ENCODE measurements around the gene ACTG2.
"Not testable (repeated sequence)": the region's sequence is repeated elsewhere in the genome, so short reads cannot be mapped to it uniquely, and the experiment has no call there.

The ACTG2 gene

DNA sequence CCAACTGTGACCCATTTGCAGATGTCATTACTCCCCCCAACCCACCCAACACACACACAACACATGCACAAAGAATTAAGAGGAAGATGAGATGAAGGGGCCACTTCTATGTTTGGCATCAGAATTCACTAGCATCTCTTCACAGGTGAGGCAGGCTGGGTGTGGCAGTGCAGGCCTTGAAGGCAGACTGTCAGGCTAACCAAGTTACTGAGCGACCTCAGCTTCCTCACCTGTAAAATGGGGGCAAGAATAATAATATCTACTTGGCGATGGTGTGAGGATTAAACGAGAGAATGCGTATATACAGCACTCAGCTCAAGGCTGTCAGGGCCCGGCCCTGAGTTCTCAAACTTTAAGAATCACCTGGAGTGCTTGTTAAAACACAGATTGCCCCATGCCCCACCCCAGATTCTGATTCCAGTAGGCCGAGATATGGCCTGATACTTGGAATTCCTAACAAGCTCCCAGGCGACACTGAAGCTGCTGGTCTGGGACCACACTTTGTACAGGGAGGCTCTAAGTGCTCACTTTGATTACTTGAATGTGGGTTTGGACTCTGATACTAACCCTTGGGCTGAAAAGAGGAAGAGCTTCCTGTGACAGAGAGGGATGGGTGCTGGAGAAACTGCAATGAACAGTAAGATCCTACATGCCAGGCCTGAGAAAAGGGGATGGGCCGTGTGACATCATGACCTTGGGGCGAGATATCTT lies 1.1 kb downstream of the ACTG2 start:
- DNase-seq (ENCODE audit: low spot score): no peak

DNA sequence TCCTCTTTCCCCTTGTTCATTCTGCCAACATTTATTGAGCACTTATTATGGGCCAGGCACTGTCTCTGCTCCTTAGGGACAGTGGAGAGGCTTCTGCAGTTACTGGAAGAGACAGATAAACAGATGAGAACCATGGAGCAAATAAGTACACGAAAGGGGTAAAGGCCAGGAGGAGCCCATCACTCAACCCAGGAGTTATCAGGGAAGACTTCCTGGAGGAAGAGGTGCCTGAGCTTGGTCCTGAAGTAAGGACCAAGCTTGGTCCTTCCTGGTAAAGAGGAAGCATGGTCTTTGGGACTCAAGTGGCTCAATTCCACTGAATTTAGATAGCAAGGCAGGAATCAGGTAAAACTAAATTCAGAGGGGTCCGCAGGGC lies 1.7 kb downstream of the ACTG2 start:
- no peak for DNase-seq (ENCODE audit: low spot score)

DNA sequence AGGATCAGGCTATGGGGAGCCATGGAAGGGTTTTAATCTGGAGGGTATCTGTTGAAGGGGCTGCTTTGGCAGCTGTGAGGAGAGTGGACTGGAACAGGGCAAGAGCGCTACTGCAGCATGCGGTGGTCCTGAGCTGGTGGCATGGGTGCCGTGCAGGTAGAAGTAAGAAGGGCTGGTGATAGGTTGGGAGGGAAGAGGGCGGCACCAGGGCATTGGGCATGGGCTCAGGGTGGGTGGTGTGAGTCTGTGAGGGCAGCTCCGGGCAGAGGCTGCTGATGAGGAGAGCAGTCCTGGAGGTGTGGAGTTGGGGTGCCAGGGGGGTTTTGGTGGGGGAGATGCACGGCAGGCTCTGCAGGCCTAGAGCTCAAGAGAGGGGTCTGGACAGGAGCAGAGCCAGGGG lies 2.1 kb downstream of the ACTG2 start:
- DNase-seq (ENCODE audit: low spot score): no peak

DNA sequence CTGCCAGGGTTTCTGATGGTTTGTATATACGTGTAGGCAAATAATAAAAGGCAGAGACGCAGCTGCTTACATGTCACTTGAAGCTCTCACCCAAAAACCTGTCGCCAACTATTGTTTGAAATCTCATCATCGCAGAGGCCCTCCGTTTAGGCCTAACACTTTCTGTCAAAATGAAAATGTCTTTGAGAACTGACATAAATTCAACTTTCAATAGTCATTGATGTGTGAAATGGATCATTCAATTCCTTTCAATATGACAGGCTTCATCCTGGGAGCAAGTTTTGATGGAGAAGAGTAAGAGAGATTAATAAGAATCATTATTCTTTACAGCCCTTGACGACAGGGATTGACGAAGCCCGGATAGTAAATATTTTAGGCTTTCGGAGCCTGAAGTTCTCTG lies 2.7 kb downstream of the ACTG2 start:
- no peak for DNase-seq (ENCODE audit: low spot score)

DNA sequence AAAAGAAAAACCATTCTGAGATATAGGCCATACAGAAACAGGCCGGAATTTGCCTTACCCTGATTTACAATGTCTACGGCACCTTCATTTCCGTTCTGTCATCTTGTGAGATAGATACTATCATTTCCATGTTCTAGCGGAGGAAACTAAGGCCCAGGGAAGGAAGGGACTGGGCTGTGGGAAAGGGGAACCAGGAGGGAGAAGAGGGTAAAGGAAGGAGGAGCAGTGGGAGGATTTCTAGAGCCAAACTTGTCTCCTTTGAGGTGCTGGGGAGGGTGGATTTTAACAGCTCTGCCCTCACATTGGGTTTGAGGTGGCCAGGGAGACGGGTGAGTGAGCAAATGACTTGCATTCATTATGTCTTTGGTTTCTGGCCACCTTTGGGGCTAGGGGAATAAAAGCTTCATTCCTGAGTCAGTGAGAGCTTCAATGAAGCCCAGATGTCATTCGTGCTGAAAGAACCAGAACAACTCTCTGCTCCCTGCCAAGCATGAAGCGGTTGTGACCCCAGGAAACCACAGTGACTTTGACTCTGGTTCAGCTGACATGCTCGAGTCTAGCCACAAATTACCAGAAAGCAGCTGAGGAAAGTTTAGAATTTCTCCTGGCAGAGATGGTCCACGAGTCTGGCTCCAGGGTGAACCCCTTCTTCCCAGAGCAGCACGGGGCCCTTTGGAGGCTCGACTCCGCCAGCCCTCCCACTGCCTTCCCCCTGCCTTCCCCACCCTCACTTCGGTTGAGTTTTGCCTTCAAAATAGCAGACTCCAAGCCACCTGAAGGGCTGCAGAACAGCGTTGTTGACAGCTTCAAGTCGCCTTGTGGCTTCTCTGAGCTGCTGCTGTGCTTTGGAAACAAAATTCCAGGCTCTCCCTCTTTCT lies 3.8 kb downstream of the ACTG2 start:
- no peak for DNase-seq (ENCODE audit: low spot score)

DNA sequence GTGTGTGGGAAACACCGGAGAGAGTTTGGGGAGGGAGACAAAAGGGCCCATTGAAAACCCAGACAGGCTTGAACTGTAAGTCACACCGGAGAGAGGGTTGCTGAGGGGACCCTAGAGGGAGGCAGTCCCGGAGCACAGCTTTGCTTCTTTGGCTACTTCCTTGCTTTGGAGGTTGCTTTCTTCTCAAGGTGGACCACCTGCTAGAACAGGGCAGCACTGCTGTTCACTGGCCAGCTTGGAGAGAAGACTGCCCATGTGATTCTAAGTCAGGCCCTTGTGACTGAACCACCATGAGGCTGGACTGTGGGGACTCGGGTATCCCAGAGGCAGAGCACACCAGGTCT lies 4.4 kb downstream of the ACTG2 start:
- DNase-seq (ENCODE audit: low spot score): no peak

DNA sequence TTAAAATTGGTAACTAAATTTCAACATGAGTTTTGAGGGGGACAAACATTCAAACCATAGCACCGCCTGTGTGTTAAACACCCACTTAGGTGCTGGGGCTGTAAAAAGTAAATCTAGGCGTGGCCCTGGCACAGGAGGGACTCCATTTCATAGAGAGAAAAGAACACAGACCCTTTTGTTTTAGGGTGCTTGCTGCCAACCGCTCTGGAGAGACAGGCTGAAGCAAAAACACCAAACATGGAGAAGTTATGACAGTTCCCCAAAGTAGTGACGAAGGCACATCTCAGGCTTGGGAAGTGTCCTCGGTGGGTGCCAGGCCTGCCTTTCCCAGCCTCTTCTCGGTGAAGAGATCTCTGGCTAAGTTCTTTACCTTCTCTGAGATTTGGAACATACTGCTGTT lies 5.1 kb downstream of the ACTG2 start:
- DNase-seq (ENCODE audit: low spot score): no peak

DNA sequence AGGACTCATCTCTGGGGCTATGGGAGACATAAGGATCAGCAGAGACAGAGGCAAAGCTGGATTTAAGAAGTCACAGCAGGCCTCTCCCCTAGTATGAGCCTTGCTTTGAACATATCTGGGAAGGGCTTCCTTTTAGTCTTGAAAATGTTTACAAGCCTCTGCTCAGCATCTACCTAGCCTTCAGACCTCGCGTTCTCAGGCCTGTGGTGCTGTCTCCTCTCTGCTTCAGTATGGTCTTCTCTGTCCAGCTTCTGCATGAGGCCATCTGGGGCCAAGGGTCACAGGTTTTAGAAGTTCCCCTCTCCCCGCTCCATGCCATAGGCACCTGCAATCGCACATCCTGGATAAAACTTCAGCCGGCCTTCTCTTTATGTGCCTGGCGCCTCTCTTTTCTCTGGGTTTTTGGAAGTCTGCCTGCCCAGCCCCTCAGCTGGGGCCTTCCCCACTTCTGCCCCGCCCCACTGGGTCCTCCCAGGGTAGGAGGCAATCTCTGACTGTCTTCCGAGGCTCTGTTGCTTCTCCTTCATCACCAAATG lies 7.1 kb downstream of the ACTG2 start:
- no peak for DNase-seq (ENCODE audit: low spot score)

DNA sequence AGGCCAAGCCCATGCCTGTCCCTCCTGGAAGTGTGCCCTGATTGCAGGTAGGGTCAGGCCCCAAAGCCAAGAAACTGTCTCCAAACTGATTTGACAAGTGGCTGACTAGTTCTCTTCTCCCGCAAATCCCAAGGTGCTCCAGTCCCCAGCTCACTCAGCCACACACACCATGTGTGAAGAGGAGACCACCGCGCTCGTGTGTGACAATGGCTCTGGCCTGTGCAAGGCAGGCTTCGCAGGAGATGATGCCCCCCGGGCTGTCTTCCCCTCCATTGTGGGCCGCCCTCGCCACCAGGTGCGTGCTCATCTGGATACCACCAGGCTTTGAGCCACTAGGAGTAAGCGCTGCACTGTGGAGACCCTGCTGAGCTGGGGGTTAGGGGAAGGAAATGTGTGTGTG lies 8.3 kb downstream of the ACTG2 start:
- no peak for DNase-seq (ENCODE audit: low spot score)

DNA sequence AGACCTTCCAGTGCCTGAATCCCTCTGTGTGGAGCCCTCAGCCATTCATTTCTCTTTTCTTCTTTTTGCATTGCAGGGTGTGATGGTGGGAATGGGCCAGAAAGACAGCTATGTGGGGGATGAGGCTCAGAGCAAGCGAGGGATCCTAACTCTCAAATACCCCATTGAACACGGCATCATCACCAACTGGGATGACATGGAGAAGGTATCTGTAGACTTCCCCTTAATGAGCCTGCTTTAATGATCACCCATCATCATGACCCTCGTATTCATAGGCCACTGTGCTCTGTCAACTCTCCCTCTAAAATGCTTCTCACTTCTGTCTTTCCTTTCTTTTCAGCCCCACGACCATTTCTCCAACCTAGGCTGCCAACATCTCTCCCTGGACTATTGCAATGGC lies 9.5 kb downstream of the ACTG2 start:
- DNase-seq (ENCODE audit: low spot score): no peak

DNA sequence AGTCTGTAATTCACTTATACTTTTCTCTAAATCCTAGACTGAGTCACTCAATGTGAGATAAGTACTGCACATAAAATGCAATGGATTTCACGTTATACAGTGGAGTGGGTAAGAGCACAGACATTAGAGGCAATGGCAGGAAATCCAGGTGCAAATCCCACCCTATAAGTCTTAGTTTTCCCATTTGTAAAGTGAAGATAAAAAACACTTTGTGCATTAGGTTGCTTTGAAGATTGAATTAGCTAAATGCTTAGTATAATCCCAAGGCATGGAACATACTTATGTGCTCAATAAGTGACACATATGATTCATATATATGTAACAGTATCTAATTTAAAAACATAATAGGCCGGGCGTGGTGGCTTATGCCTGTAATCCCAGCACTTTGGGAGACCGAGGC lies 10.5 kb downstream of the ACTG2 start:
- DNase-seq (ENCODE audit: low spot score): no peak

DNA sequence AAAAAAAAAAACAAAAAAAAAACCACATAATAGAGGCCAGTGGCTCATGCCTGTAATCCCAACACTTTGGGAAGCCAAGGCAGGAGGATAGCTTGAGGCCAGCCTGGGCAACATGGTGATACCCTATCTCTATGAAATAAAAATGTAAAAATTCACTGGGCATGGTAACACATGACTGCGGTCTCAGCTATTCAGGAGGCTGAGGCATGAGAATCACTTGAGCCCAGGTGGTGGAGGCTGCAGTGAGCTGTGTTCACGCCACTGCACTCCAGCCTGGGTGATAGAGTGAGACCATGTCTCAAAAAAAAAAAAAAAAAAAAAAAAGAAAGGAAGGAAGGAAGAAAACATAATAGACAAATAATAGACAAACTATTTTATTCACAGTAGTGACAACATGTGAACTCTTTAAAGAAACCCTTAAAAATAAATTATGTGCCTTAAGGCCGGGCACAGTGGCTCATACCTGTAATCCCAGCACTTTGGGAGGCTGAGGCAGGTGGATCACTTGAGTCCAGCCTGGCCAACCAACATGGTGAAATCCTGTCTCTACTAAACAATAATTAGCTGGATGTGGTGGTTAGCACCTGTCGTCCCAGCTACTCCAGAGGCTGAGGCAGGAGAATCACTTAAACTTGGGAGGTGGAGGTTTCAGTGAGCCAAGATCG lies 11.3 kb downstream of the ACTG2 start:
- not testable (repeated sequence) for DNase-seq (ENCODE audit: low spot score)

DNA sequence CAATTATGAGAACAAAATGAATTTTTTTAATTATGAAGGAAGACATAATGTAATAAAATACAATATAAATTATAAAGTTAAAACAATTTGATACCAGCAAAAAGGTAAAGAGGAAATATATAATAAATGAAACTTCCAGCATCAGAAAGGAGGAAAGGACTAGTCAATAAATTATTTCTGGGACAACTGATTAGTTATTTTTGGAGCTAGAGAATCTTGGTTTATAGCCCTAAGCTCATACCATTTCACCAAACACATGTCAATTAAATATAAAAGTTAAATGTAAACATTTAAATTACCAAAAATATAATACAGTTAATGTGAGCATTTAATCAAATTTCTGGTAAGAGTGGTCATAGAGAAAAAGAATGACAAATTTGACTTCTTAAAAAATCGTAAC lies 12.1 kb downstream of the ACTG2 start:
- no peak for DNase-seq (ENCODE audit: low spot score)

DNA sequence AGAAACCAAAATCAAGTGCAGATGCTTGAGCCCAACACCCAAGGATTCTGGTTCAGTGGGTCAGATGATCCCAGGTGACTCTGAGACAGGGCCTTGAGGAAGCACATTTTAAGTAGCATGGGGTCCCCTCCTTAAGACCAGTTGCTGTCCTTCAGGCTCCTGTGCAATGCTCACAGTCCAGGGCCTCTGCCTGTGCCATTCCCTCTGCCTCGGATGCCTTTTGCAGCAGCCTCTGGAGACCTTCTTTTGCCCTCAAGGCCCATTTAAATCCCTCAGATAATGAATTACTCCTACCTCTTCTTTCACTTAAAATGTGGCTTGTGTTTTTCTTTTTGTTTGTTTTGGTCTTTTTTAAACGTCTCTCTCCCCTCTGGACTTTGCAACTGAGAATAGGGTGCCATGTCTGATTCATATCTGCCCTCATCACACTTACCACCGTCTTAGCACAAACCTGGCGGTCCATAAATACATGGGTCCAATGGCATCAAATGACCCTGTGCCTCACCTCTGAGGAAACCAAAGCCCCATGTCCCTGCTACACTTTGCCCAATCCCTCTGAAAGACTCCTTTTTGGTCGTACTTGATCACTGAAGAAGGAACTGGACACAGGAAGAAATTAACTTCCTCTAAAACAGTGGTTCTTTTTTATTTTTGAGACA lies 14.2 kb downstream of the ACTG2 start:
- no peak for DNase-seq (ENCODE audit: low spot score)

DNA sequence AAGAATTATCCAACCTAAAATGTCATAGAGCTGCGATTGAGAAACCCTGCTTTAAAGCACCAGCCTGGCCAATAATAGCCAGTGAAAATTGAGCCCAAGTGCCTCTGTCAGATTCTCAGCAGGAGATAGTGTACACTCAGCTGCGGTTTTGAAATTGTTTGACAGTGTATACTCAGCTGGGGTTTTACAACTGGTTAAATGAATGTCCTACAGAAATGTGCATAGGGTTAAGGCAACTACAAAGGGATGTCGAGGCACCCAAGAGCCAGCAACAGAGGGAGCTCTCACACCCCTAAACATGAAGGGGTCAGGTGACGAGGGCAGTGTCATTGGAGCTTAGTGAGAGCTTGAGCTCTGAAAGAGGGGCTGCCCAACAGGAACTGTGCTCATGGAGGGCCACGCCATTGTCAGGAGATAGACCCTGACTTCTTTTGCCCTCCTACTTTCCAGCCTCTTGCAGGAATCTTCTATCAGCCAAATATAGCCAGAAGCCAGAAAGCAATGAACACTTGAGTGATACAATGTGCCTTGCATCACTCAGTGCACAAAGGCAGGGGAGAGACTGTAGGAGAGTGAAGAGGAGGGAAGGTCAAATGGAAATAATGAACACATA lies 15.1 kb downstream of the ACTG2 start:
- no peak for DNase-seq (ENCODE audit: low spot score)

DNA sequence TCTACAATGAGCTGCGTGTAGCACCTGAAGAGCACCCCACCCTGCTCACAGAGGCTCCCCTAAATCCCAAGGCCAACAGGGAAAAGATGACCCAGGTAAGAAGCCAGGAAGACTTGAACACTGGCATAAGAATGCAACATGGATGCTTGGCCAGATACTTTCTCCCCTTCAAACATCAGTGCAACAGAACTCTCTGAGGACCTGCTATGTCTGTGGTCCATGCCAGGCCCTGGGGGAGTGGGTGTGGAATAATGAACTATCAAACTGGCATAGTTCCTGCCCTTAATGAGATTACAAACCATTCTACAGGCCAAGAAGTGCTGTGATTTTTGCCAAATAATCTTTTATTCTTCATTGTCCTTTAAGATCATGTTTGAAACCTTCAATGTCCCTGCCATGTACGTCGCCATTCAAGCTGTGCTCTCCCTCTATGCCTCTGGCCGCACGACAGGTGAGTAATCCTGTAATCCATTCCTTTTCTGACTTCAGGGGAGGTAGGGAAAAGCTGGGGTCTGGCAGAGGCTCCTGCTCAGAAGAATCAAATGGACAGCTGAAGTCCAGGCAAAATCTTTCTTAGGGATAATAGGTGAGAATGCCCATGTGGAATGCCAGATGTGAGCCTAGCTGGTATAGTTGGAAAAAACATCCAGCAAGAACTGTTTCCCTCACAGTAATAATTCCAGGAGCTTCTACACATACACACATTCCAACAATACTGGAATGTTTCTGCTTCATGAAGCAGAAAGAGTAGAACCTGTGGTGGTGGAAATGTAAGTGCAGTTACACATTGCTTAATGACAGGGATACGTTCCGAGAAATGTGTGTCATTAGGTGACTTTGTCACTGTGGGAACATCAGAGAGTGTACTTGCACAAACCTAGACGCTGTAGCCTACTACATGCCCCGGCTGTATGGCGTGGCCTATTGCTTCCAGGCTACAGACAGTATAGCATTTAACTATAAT lies 16.2 kb downstream of the ACTG2 start:
- no peak for DNase-seq (ENCODE audit: low spot score)

DNA sequence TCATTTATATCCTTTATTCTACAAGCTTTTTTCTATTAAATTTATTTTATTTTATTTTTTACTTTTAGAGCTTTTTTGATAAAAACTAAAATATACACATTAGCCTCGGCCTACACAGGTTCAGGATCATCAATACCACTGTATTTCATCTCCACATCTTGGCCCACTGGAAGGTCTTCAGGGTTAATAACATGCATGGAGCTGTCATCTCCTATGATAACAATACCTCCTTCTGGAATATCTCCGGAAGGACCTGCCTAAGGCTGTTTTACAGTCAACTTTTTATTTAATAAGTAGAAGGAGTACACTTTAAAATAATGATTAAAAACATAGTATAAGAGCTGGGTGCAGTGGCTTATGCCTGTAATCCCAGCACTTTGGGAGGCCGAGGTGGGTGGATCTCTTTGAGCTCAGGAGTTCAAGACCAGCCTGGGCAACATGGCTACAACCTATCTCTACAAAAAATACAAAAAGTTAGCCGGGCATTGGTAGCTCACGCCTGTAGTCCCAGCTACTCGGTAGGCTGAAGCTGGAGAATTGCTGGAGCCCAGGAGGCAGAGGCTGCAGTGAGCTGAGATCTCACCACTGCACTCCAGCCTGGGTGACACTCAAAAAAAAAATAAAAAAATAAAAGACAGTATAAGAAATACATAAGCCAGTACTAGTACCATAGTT lies 18.2 kb downstream of the ACTG2 start:
- no peak for DNase-seq (ENCODE audit: low spot score)

DNA sequence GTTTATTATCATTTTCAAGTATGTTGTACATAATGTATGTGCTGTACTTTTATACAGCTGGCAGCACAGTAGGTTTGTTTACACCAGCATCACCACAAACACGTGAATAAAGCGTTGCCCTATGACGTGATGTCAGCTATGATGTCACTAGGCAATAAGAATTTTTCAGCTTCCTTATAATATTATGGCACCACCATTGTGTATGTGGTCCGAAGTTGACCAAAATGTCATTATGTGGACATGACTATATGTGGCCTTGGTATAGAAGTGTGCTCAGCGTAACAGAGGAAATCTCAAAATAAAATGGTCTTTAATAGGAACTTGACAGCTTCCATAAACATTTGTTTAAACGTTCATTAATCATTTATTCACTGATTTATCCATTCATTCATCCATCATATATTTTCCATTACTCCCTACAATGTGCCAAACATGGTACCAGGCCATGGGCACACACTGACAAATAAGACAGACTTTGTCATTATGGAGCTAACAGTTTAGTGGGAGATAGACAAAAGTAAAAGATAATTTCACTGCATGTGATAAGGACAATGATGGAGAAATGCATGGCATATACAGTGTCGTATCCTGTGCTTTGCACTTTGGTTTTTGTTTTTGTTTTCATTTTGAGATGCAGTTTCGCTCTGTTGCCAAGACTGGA lies 18.9 kb downstream of the ACTG2 start:
- no peak for DNase-seq (ENCODE audit: low spot score)

DNA sequence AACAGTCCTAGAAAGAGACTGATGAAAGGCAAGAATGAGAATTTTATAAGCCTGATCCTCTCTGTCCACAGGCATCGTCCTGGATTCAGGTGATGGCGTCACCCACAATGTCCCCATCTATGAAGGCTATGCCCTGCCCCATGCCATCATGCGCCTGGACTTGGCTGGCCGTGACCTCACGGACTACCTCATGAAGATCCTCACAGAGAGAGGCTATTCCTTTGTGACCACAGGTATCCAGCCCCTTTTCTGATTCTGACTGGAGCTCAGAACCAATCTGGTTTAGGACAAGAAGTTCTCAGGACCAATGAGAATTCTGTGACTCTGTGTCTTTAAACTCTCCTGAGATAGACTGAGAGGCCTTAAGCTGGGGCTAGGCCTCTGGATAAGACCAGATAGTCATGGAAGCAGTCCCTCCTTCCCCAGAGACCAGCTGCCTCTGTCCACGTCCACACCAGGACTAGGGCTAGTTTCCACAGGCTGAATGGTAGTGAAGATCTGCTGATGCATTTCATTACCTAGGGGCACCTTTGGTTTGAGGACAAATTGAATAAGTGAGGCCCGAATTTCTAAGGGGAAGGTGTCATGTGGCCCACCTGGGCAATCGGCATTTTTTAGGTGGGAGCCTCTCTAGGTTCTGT lies 20.7 kb downstream of the ACTG2 start:
- DNase-seq (ENCODE audit: low spot score): no peak

Data from ecto neural progenitor cell (in vitro differentiated cells).